OCI-LY3 (cell line): ENCODE measurements around the gene ACTG1.

Experiments
- H2AFZ ChIP-seq: fragments of 200-600, 300-600 bp; shearing (Covaris generic); 2 replicates; pipeline ENCODE4 v1.6.0; 2014; ENCODE audit warnings: antibody characterized with exemption, low read depth, low read length
- H3K27ac ChIP-seq: fragments of 200-600, 300-600 bp; sonication (generic); 2 replicates; pipeline ENCODE4 v1.5.1; 2014; ENCODE audit warnings: mild to moderate bottlenecking, low read length, moderate library complexity, mixed read lengths
- H3K27me3 ChIP-seq: fragments of 200-600, 300-600 bp; sonication (generic); 2 replicates; pipeline ENCODE4 v1.6.1; 2014; ENCODE audit warnings: low read depth, low read length, mixed read lengths
- H3K36me3 ChIP-seq: fragments of 200-600, 300-600 bp; sonication (generic); replicated peaks from 2 replicates; pipeline ENCODE3; 2014; ENCODE audit warnings: low read depth, low read length, mixed read lengths
- H3K4me1 ChIP-seq: fragments of 300-600, 200-600 bp; sonication (generic); 2 replicates; pipeline ENCODE4 v1.6.1; 2014; ENCODE audit warnings: low read length, mixed read lengths
- H3K4me2 ChIP-seq: fragments of 200-600, 300-600 bp; sonication (generic); 2 replicates; pipeline ENCODE4 v1.6.1; 2014; ENCODE audit warnings: low read length, mixed read lengths
- H3K4me3 ChIP-seq: fragments of 300-600, 200-600 bp; sonication (generic); 2 replicates; pipeline ENCODE4 v1.5.1; 2014; ENCODE audit warnings: antibody characterized with exemption, mild to moderate bottlenecking, low read length, moderate library complexity
- H3K79me2 ChIP-seq: fragments of 300-600, 200-600 bp; shearing (Covaris generic); 2 replicates; pipeline ENCODE4 v1.6.1; 2014; ENCODE audit warnings: mild to moderate bottlenecking, low read length, mixed read lengths
- H3K9ac ChIP-seq: fragments of 300-600, 200-600 bp; shearing (Covaris generic); 2 replicates; pipeline ENCODE4 v1.6.0; 2014; ENCODE audit warnings: mild to moderate bottlenecking, low read length, moderate library complexity
- H3K9me3 ChIP-seq: fragments of 200-600, 300-600 bp; shearing (Covaris generic); 2 replicates; pipeline ENCODE4 v1.6.1; 2014; ENCODE audit warnings: low read length, mixed read lengths; ENCODE audit not compliant: insufficient read depth
- H4K20me1 ChIP-seq: fragments of 200-600, 300-600 bp; sonication (generic); 2 replicates; pipeline ENCODE4 v1.6.1; 2016; ENCODE audit warnings: low read length, mixed read lengths; ENCODE audit not compliant: insufficient read depth
- CTCF ChIP-seq: fragments of 200-600, 300-600 bp; sonication (generic); IDR thresholded peaks from 2 replicates; pipeline ENCODE4 v1.5.1; 2014; ENCODE audit warnings: antibody characterized with exemption, low read length, low read depth
- EZH2phosphoT487 ChIP-seq: fragments of 200-600 bp; shearing (Covaris generic); IDR thresholded peaks from 2 replicates; pipeline ENCODE4 v1.6.1; 2018; ENCODE audit warnings: antibody characterized with exemption, mixed run types, low read depth

The ACTG1 gene

GRCh38 chr17:81520021-81520901, 7.7 kb upstream of the ACTG1 start:
- Histone ChIP-seq H3K4me3 (peak overlapping the region; percentile 83), H2AFZ (no peak overlapping the region; the same call in 1 of the 2 replicates), H3K27ac (no peak overlapping the region), H3K9ac (peak overlapping the region; percentile 99), H3K4me2 (peak overlapping the region; percentile 85), H3K36me3 (peaks cover 7% of the 10 kb centered on the region), H3K79me2 (peaks cover 22% of the 10 kb centered on the region), H4K20me1 (no peaks in the 10 kb centered on the region), H3K27me3 (peaks cover 13% of the 10 kb centered on the region), H3K9me3 (no peaks in the 10 kb centered on the region), H3K4me1 (peaks cover 40% of the 10 kb centered on the region)
- TF ChIP-seq EZH2phosphoT487 (no peak), CTCF (no peak)

- no peaks in the 10 kb centered on the region for H3K9me3 ChIP-seq
- peak overlapping the region; percentile 85 for H3K4me2 ChIP-seq
- H3K27ac ChIP-seq, result peak overlapping the region; percentile 95
- peaks cover 24% of the 10 kb centered on the region for H3K79me2 ChIP-seq
- H3K4me1 ChIP-seq, result peaks cover 40% of the 10 kb centered on the region
- no peaks in the 10 kb centered on the region for H4K20me1 ChIP-seq
- H3K36me3 ChIP-seq, result peaks cover 7% of the 10 kb centered on the region
- H2AFZ ChIP-seq, result peak overlapping the region; percentile 32; the same call in 1 of the 2 replicates
- peaks cover 13% of the 10 kb centered on the region for H3K27me3 ChIP-seq
- H3K4me3 ChIP-seq, result peak overlapping the region; percentile 83
- peak overlapping the region; percentile 99 for H3K9ac ChIP-seq
- TF ChIP-seq EZH2phosphoT487, result no peak
- peak; percentile 43 for TF ChIP-seq CTCF
These were observed 6.9 kb upstream of the ACTG1 start for GRCh38 chr17:81519284-81520020.

GRCh38 chr17:81518785-81519283, 6.2 kb upstream of the ACTG1 start:
- TF ChIP-seq EZH2phosphoT487 (no peak), CTCF (no peak)
- Histone ChIP-seq H4K20me1 (no peaks in the 10 kb centered on the region), H3K36me3 (peaks cover 7% of the 10 kb centered on the region), H3K27ac (peak overlapping the region; percentile 95), H3K4me2 (peak overlapping the region; percentile 85), H3K9ac (peak overlapping the region; percentile 99), H3K27me3 (peaks cover 13% of the 10 kb centered on the region), H3K9me3 (no peaks in the 10 kb centered on the region), H3K4me1 (peaks cover 40% of the 10 kb centered on the region), H2AFZ (peak overlapping the region; percentile 32; the same call in 1 of the 2 replicates), H3K4me3 (peak overlapping the region; percentile 83), H3K79me2 (peaks cover 24% of the 10 kb centered on the region)
